Frontal cortex (tissue), 4 donors: ENCODE results near the gene CD22. TPM values are rescaled to one million over a fixed set of nuclear protein-coding genes. Genes with fewer than 3 reads are reported as not detected.

Source experiments
- DNase-seq, 2 donors: peaks; one replicate each; pipeline ENCODE4 v3.0.0; 2012; ENCODE audit warnings: low spot score in 2 of 2
- FAIRE-seq: peaks from 2 replicates; lab custom pipeline; 2012; peaks lifted over from hg19 to GRCh38; lab: Jason Lieb, UNC
- total RNA-seq: library from RNA; depleted of rRNA; stranded (reverse); fragments of >200 nt; gene quantifications from one replicate; pipeline ENCODE4 v1.2.3, GENCODE V29; 2014
- donor health status: control.
- donor health status: control.
- donor health status: control.

Gene CD22
- total RNA-seq, 1 donor from 2014 or later = not detected

- DNase-seq (no peak), FAIRE-seq (no peak)
Measured at GRCh38 chr19:35336166-35336955, 7.4 kb downstream of the CD22 start.

- no peak for DNase-seq
- FAIRE-seq = no peak
Measured at GRCh38 chr19:35337097-35337983, 8.4 kb downstream of the CD22 start.

DNA sequence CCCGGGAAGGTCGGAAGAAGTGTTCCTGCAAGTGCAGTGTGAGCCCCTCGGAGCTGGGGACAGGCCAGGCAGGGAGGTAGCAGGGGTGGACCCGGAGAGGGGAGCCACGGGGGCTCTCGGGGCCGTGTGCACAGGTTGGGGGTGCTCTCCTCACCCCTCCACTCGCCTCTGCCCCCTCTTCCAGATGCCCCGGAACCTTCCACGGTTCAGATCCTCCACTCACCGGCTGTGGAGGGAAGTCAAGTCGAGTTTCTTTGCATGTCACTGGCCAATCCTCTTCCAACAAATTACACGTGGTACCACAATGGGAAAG, 9.0 kb downstream of the CD22 start:
- FAIRE-seq (no peak), DNase-seq (no peak)

DNA sequence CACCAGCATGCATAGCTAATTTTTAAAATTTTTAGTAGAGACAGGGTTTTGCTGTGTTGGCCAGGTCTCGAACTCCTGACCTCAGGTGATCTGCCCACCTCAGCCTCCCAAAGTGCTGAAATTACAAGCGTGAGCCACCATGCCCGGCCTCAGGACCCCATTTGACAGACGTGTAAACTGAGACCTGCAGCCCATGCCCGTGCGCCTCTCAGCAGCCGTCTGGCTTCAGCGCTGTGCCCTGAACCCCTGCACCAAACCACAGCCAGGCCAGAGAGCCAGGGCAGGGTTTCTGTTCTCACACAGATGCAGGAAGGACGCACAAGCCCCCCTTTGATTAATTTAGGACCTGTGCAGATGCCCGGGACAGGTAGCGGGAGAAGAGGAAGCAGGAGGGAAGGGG, 11.4 kb downstream of the CD22 start:
- FAIRE-seq (no peak), DNase-seq (no peak)

DNA sequence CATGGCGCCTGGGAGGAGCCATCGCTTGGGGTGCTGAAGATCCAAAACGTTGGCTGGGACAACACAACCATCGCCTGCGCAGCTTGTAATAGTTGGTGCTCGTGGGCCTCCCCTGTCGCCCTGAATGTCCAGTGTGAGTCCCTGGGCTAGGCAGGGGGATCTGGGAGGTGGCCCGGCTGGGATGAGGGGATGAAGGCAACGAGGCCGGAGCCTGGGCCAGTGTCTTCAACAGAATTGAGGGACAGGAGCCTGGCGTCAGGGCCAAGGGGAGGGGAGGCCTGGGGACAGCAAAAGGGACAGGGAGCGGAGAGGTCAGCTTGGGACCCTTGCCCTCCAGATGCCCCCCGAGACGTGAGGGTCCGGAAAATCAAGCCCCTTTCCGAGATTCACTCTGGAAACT, 12.0 kb downstream of the CD22 start:
- no peak for FAIRE-seq
- DNase-seq = no peak

DNA sequence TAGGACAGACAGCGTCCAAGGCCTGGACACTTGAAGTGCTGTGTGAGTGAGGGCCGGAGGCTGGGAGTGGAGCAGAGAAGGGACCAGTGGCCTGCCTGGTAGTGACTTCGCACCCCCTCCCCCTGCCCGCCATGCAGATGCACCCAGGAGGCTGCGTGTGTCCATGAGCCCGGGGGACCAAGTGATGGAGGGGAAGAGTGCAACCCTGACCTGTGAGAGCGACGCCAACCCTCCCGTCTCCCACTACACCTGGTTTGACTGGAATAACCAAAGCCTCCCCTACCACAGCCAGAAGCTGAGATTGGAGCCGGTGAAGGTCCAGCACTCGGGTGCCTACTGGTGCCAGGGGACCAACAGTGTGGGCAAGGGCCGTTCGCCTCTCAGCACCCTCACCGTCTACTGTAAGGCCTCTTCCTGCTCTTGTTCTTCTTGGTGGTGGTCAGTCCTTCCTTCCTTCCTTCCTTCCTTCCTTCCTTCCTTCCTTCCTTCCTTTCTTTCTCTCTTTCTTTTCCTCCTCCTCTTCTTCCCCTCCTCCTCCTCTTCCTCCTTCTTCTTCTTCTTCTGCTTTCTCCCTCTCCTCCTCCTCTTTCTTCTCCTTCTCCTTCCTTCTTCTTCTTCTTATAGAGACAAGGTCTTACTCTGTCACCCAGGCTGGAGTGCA, 12.7 kb downstream of the CD22 start:
- DNase-seq (no peak), FAIRE-seq (no peak)

DNA sequence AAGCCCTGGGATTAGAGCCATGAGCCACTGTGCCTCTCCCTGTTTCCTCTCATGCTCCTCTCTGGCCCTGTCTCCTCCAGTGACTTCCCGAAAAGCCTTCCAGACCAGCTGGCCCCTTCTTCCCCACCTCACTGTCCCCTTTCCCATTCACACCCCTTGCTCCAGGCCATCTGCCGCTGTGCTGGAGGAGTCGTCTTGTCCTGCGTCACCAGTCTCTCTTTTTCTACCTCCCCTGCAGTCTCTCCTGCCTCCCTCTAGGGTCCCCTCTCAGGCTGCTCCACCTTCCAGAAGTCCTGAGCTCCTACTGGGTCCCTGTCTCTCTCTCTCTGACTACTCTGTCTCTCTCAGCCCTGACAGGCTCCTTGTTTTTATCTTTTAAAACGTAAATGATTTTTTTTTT, 13.4 kb downstream of the CD22 start:
- FAIRE-seq (no peak), DNase-seq (no peak)

DNA sequence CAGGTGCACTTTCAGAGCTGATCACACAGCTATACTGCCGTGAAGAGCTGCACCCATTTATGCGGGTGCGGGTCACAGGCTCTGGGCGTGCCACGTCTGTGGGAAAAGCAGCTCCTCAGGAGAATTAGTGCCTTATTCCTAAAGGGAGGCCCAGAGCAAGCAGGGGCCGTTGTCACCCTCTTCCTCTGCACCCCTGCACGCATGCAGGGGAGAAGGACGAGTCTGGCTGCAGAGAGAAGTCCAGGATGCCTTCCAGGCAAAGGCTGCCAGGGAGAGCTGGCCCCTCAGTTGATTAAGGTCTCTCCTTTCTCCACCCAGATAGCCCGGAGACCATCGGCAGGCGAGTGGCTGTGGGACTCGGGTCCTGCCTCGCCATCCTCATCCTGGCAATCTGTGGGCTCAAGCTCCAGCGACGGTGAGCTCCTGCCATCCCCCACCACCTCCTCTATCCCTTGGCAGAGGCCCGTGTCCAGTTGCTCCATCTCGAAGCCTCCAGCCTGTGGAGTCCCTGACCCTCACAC, 15.6 kb downstream of the CD22 start:
- FAIRE-seq = no peak
- no peak for DNase-seq

DNA sequence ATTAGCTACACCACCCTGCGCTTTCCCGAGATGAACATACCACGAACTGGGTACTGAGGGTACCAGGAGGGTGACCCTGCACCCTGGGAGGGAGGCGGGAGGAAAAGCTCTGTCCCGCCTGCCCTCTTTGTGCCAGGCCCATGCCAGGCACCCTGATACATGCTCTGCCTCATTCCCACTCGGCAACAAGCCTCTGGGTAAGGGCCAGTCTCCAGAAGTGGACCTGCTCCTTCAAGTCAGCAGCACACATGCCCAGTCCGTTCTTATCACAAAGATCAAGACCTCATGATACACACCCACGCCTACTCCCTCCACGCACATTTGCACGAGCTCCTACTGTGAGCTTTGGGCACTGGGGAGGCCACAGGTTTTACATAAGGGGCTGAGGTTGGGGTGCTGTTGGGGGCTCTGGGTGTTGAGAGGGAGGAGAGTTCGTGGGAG, 16.7 kb downstream of the CD22 start:
- DNase-seq (no peak), FAIRE-seq (no peak)

DNA sequence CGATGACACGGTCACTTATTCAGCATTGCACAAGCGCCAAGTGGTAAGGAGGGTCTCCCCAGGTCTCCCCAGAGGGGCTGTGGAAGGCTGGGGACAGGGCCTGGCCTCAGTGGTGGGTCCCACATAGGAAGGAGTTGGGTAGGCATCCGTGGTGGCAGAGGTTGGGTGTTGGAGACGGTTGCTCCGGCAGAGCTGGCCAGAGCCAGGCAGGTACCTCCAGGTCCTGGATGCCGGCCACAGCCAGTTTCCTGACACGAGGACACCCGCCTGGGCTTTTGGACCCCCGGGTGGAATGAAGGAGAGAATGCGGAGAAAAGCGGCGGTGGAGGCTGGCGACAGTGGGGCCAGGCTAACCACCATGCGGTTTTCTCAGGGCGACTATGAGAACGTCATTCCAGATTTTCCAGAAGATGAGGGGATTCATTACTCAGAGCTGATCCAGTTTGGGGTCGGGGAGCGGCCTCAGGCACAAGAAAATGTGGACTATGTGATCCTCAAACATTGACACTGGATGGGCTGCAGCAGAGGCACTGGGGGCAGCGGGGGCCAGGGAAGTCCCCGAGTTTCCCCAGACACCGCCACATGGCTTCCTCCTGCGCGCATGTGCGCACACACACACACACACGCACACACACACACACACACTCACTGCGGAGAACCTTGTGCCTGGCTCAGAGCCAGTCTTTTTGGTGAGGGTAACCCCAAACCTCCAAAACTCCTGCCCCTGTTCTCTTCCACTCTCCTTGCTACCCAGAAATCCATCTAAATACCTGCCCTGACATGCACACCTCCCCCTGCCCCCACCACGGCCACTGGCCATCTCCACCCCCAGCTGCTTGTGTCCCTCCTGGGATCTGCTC, 17.4 kb downstream of the CD22 start:
- FAIRE-seq = no peak
- no peak for DNase-seq

- no peak for FAIRE-seq
- DNase-seq = no peak
Measured at GRCh38 chr19:35347171-35347929, 18.4 kb downstream of the CD22 start, which contains the start of gene FFAR1. FFAR1 (plus strand) TSS chr19:35347902; CDS start chr19:35351552, 3,650 bp downstream.

DNA sequence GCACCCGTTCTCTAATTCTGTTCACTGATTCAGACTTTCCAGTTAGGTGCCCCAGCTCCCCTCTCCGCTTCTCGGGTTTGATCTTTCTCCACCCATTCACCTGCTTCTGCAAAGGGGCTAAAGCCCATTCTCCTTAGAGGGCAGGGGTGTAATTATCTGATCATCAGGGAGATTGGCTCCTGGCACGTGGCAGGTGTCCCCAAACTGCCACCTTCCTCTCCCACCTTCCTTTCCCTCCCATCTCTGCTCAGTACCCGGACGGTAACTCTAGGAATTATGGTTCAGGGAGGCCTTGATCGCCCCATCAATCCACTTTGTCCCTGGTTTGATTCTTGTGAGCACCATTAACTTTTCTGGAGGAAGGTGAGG, 18.9 kb downstream of the CD22 start:
- DNase-seq (no peak), FAIRE-seq (no peak)

- FAIRE-seq (no peak), DNase-seq (no peak)
Measured at GRCh38 chr19:35348911-35349611, 20.1 kb downstream of the CD22 start.

GRCh38 chr19:35349614-35350521, 20.9 kb downstream of the CD22 start:
- FAIRE-seq (no peak), DNase-seq (no peak)

- FAIRE-seq (no peak), DNase-seq (no peak)
Measured at GRCh38 chr19:35350591-35350990, 21.6 kb downstream of the CD22 start.

DNA sequence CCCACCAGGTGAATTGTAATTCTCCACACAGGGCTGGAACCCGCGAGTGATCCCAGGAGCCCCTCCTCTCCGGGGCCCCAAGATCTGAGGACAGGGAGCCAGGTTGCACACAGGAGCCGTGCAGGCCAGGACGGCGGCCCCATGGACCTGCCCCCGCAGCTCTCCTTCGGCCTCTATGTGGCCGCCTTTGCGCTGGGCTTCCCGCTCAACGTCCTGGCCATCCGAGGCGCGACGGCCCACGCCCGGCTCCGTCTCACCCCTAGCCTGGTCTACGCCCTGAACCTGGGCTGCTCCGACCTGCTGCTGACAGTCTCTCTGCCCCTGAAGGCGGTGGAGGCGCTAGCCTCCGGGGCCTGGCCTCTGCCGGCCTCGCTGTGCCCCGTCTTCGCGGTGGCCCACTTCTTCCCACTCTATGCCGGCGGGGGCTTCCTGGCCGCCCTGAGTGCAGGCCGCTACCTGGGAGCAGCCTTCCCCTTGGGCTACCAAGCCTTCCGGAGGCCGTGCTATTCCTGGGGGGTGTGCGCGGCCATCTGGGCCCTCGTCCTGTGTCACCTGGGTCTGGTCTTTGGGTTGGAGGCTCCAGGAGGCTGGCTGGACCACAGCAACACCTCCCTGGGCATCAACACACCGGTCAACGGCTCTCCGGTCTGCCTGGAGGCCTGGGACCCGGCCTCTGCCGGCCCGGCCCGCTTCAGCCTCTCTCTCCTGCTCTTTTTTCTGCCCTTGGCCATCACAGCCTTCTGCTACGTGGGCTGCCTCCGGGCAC, 22.6 kb downstream of the CD22 start:
- DNase-seq (no peak), FAIRE-seq (no peak)

DNA sequence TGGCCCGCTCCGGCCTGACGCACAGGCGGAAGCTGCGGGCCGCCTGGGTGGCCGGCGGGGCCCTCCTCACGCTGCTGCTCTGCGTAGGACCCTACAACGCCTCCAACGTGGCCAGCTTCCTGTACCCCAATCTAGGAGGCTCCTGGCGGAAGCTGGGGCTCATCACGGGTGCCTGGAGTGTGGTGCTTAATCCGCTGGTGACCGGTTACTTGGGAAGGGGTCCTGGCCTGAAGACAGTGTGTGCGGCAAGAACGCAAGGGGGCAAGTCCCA, 23.1 kb downstream of the CD22 start:
- FAIRE-seq (no peak), DNase-seq (no peak)
